Mammary epithelial cell (primary cell): Measurements from ENCODE around the gene ABHD16A.

Experiments used
- EZH2 ChIP-seq: IDR thresholded peaks from 2 replicates; pipeline ENCODE4 v1.6.1; 2012; ENCODE audit warnings: low read length, inconsistent platforms, borderline replicate concordance
- TF ChIP-seq, protein P1 (sequence below), 2 donors: IDR thresholded peaks in 1 of 2; conservative IDR thresholded peaks in 1 of 2; 2 replicates each; pipeline ENCODE4 v1.5.1; 2011 to 2012; ENCODE audit warnings: inconsistent platforms in 2 of 2, low read length in 2 of 2, mild to moderate bottlenecking in 2 of 2, control low read depth in 1 of 2, low read depth in 1 of 2; ENCODE audit not compliant: insufficient read depth in 1 of 2; ENCODE audit errors: extremely low read depth in 1 of 2

- TF ChIP-seq EZH2, result no peak
- TF ChIP-seq, protein P1, sequence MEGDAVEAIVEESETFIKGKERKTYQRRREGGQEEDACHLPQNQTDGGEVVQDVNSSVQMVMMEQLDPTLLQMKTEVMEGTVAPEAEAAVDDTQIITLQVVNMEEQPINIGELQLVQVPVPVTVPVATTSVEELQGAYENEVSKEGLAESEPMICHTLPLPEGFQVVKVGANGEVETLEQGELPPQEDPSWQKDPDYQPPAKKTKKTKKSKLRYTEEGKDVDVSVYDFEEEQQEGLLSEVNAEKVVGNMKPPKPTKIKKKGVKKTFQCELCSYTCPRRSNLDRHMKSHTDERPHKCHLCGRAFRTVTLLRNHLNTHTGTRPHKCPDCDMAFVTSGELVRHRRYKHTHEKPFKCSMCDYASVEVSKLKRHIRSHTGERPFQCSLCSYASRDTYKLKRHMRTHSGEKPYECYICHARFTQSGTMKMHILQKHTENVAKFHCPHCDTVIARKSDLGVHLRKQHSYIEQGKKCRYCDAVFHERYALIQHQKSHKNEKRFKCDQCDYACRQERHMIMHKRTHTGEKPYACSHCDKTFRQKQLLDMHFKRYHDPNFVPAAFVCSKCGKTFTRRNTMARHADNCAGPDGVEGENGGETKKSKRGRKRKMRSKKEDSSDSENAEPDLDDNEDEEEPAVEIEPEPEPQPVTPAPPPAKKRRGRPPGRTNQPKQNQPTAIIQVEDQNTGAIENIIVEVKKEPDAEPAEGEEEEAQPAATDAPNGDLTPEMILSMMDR (conservative IDR thresholded peaks at IDR 0.05 in 1 of 2, IDR thresholded peaks at IDR 0.05 in 1 of 2; ENCODE audit: extremely low read depth in 1 of 2, insufficient read depth in 1 of 2, low read depth in 1 of 2, low read length in 2 of 2), result no peak
Observed at GRCh38 chr6:31750411-31751022, 47.4 kb upstream of the ABHD16A start.
